Gastroesophageal sphincter (tissue), 4 donors: ENCODE data around the gene PCSK2. TPM values are rescaled to one million over a fixed set of nuclear protein-coding genes. Genes with fewer than 3 reads are reported as not detected.

Experiments
- ATAC-seq: fragments of 150-250 bp; one replicate; pipeline ENCODE4 v1.9.1; 2016; ENCODE audit warnings: mild to moderate bottlenecking, moderate library complexity
- H3K27ac ChIP-seq, 4 donors: fragments of 200-600 bp; sonication (generic) in 3 of 4; 1 replicate in 3 of 4; 2 replicates in 1 of 4; pipeline ENCODE4 v1.5.1; 2016 to 2019
- H3K27me3 ChIP-seq: fragments of 200-600 bp; sonication (generic); one replicate; pipeline ENCODE4 v1.5.1; 2019
- H3K36me3 ChIP-seq, 2 donors: fragments of 200-600 bp; sonication (generic); one replicate each; pipeline ENCODE4 v1.5.1; 2019; ENCODE audit warnings: control low read depth in 1 of 2
- H3K4me1 ChIP-seq, 3 donors: fragments of 200-600 bp; sonication (generic); 1 replicate in 2 of 3; 2 replicates in 1 of 3; pipeline ENCODE4 v1.5.1; 2016 to 2019; ENCODE audit warnings: control low read depth in 2 of 3
- H3K4me3 ChIP-seq, 2 donors: fragments of 200-600 bp; sonication (generic); one replicate each; pipeline ENCODE4 v1.5.1; 2019; ENCODE audit warnings: mild to moderate bottlenecking in 1 of 2, moderate library complexity in 1 of 2
- H3K9me3 ChIP-seq, 3 donors: fragments of 200-600 bp; sonication (generic); one replicate each; pipeline ENCODE4 v1.5.1; 2017 to 2019; ENCODE audit warnings: control low read depth in 2 of 3
- CTCF ChIP-seq, 4 experiments: fragments of 200-600 bp in 2 of 4; fragments of 450-650 bp in 2 of 4; sonication (generic) in 1 of 4; IDR thresholded peaks; one replicate each; pipeline ENCODE4 v1.5.1; 2017 to 2019; ENCODE audit warnings: antibody characterized with exemption in 4 of 4, mild to moderate bottlenecking in 2 of 4, moderate library complexity in 2 of 4
- EP300 ChIP-seq: sonication (generic); formaldehyde crosslinking; IDR thresholded peaks from one replicate; pipeline ENCODE4 v1.6.1; 2017; ENCODE audit warnings: antibody characterized with exemption, mild to moderate bottlenecking
- POLR2A ChIP-seq, 2 donors: fragments of 450-650 bp; IDR thresholded peaks; one replicate each; pipeline ENCODE4 v1.6.1; 2017; ENCODE audit warnings: antibody characterized with exemption in 2 of 2, mild to moderate bottlenecking in 2 of 2, moderate library complexity in 1 of 2
- POLR2AphosphoS5 ChIP-seq: sonication (generic); formaldehyde crosslinking; IDR thresholded peaks from one replicate; pipeline ENCODE4 v1.6.1; 2017; ENCODE audit warnings: antibody characterized with exemption
- WGBS, 2 donors: methylation state at CpG; one replicate each; pipeline ENCODE4 v1.1.5; 2018; ENCODE audit warnings: low coverage in 1 of 2; 5-methylcytosine and 5-hydroxymethylcytosine counted together
- total RNA-seq, 4 donors: library from RNA; depleted of rRNA; stranded (reverse); fragments of >200 nt; gene quantifications; one replicate each; pipeline ENCODE4 v1.1.0, GENCODE V29; 2016

The PCSK2 gene
- total RNA-seq, 4 donors from 2014 or later, result 1.6 to 8.5 (median 4.5) TPM

- Histone ChIP-seq H3K27me3 (no peaks in the 10 kb centered on the region), H3K4me1 (peaks cover 0 to 15% (median 3%) of the 10 kb centered on the region in 3 donors), H3K4me3 (no peak overlapping the region), H3K27ac (no peak overlapping the region), H3K9me3 (no peaks in the 10 kb centered on the region), H3K36me3 (no peaks in the 10 kb centered on the region)
- TF ChIP-seq POLR2AphosphoS5 (no peak), POLR2A (IDR thresholded peaks at IDR 0.05) (no peak), CTCF (IDR thresholded peaks at IDR 0.05) (no peak), EP300 (no peak)
- WGBS, 2 donors, result 89 to 91% methylated on average over 1 of the region's 5 CpGs
- ATAC-seq, result no peak
Measured at GRCh38 chr20:17507531-17507930, 280.7 kb downstream of the PCSK2 start.

GRCh38 chr20:17508756-17509155 is 281.9 kb downstream of the PCSK2 start:
- WGBS, 2 donors, result 87% methylated on average over 15 of the region's 18 CpGs; no CpG with 5 or more reads in 1 of the 2 donors
- ATAC-seq, result no peak
- H3K9me3 ChIP-seq, result no peaks in the 10 kb centered on the region

GRCh38 chr20:17510548-17510947 is 283.7 kb downstream of the PCSK2 start:
- no peak overlapping the region for H3K27ac ChIP-seq
- no peaks in the 10 kb centered on the region for H3K27me3 ChIP-seq
- H3K4me3 ChIP-seq, result no peak overlapping the region
- 76 to 79% methylated on average over 3 to 4 of the region's 4 CpGs for WGBS, 2 donors
- peaks cover 0 to 2% (median 0%) of the 10 kb centered on the region in 3 donors for H3K4me1 ChIP-seq
- ATAC-seq, result no peak
- no peaks in the 10 kb centered on the region for H3K36me3 ChIP-seq
- no peaks in the 10 kb centered on the region for H3K9me3 ChIP-seq
- TF ChIP-seq POLR2A (IDR thresholded peaks at IDR 0.05) (no peak), EP300 (no peak), POLR2AphosphoS5 (no peak), CTCF (IDR thresholded peaks at IDR 0.05) (no peak)

More at GRCh38 chr20:17508756-17509155, 281.9 kb downstream of the PCSK2 start:
- no peaks in the 10 kb centered on the region for H3K36me3 ChIP-seq
- H3K27me3 ChIP-seq, result no peaks in the 10 kb centered on the region
- no peak overlapping the region for H3K4me3 ChIP-seq
- H3K4me1 ChIP-seq, result peaks cover 0 to 15% (median 3%) of the 10 kb centered on the region in 3 donors
- no peak for TF ChIP-seq EP300
- no peak for TF ChIP-seq POLR2AphosphoS5
- TF ChIP-seq CTCF (IDR thresholded peaks at IDR 0.05), result no peak
- TF ChIP-seq POLR2A (IDR thresholded peaks at IDR 0.05), result no peak
- no peak overlapping the region for H3K27ac ChIP-seq

- H3K4me1 ChIP-seq, result no peaks in the 10 kb centered on the region
- H3K9me3 ChIP-seq, result no peaks in the 10 kb centered on the region
- no peaks in the 10 kb centered on the region for H3K36me3 ChIP-seq
- no peak overlapping the region for H3K27ac ChIP-seq
- TF ChIP-seq EP300 (no peak), POLR2A (IDR thresholded peaks at IDR 0.05) (no peak), CTCF (IDR thresholded peaks at IDR 0.05) (no peak), POLR2AphosphoS5 (no peak)
- WGBS, 2 donors, result 80 to 86% methylated on average over 6 of the region's 6 CpGs
- ATAC-seq, result no peak
- H3K27me3 ChIP-seq, result no peaks in the 10 kb centered on the region
- no peak overlapping the region for H3K4me3 ChIP-seq
Measured at GRCh38 chr20:17511401-17511800, 284.6 kb downstream of the PCSK2 start.

DNA sequence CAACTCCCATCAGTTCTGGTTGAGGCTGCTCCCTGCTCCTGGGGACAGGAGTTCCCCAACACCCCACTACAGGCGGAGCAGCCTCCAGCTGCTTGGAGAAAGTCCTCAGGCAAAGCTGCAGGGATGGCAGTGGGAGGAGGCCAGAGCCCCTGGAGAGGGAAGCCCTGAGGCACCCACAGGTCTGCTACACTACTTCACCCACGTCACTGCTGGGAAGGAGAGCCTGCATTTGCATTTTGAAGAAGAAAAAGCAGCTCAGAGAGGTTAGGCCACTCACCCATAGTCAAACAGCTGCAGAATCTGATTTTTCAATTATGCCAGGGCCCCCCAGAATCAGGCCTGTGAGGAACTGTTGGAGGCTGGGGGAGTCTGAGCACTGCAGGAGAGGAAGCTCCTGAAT is 287.1 kb downstream of the PCSK2 start:
- no peak for ATAC-seq
- Histone ChIP-seq H3K27ac (no peak overlapping the region), H3K27me3 (no peaks in the 10 kb centered on the region), H3K4me1 (no peaks in the 10 kb centered on the region), H3K9me3 (no peaks in the 10 kb centered on the region), H3K36me3 (no peaks in the 10 kb centered on the region), H3K4me3 (no peak overlapping the region)
- TF ChIP-seq EP300 (no peak), POLR2AphosphoS5 (no peak), CTCF (IDR thresholded peaks at IDR 0.05) (no peak), POLR2A (IDR thresholded peaks at IDR 0.05) (no peak)
- 80% methylated on average over 1 of the region's 2 CpGs; no CpG with 5 or more reads in 1 of the 2 donors for WGBS, 2 donors
